ENCODE measurements around the gene SELENON.

- no peak for TF ChIP-seq EP300 (IDR thresholded peaks at IDR 0.05; ENCODE audit: low read length)
- TF ChIP-seq IRF1 (CRISPR knock-in tag; IDR thresholded peaks at IDR 0.05; ENCODE audit: borderline replicate concordance): no peak
- TF ChIP-seq HNRNPK (IDR thresholded peaks at IDR 0.05; ENCODE audit: low read depth, low read length, poor library complexity, severe bottlenecking): no peak
- TF ChIP-seq ARID3A (IDR thresholded peaks at IDR 0.05; ENCODE audit: borderline replicate concordance, low read depth, low read length): no peak
- no peak for TF ChIP-seq HDAC6 (IDR thresholded peaks at IDR 0.05; ENCODE audit: low read depth, low read length)
- TF ChIP-seq CTCF (IDR thresholded peaks at IDR 0.05 in 2 of 3, conservative IDR thresholded peaks at IDR 0.05 in 1 of 3; ENCODE audit: insufficient read depth in 2 of 3, low read depth in 1 of 3, low read length in 3 of 3): no peak
- TF ChIP-seq THRAP3 (IDR thresholded peaks at IDR 0.05; ENCODE audit: borderline replicate concordance): no peak
- no peak for TF ChIP-seq ESRRA (IDR thresholded peaks at IDR 0.05; ENCODE audit: borderline replicate concordance, low read depth)
- no peak for TF ChIP-seq SMARCC2 (IDR thresholded peaks at IDR 0.05; ENCODE audit: low read depth)
- no peak for TF ChIP-seq POLR2AphosphoS2 (IDR thresholded peaks at IDR 0.05; ENCODE audit: low read length)
- TF ChIP-seq USF2 (CRISPR knock-in tag; IDR thresholded peaks at IDR 0.05): no peak
- TF ChIP-seq TCF7L2 (IDR thresholded peaks at IDR 0.05; ENCODE audit: low read depth, low read length): no peak
- TF ChIP-seq MLLT1 (IDR thresholded peaks at IDR 0.05): no peak
- TF ChIP-seq ZNF174 (CRISPR knock-in tag; IDR thresholded peaks at IDR 0.05): no peak
Observed at GRCh38 chr1:25809283-25809926, 9.4 kb downstream of the SELENON start.

Measured in K562 (cell line).